LNCaP clone FGC (cell line): ENCODE measurements around the gene VAMP4.

Experiments
- DNase-seq: peaks from one replicate; pipeline ENCODE4 v3.0.0-alpha.2; 2011; ENCODE audit warnings: low read depth
- H3K4me3 ChIP-seq: 2 replicates; pipeline ENCODE4 v1.5.1; 2011; ENCODE audit warnings: mild to moderate bottlenecking, low read depth, low read length, control low read depth
- TF ChIP-seq, protein P1 (sequence below): IDR thresholded peaks from 2 replicates; pipeline ENCODE4 v1.5.1; 2012; ENCODE audit warnings: mild to moderate bottlenecking; ENCODE audit not compliant: control insufficient read depth, insufficient read depth; ENCODE audit errors: extremely low read depth

Gene VAMP4

DNA sequence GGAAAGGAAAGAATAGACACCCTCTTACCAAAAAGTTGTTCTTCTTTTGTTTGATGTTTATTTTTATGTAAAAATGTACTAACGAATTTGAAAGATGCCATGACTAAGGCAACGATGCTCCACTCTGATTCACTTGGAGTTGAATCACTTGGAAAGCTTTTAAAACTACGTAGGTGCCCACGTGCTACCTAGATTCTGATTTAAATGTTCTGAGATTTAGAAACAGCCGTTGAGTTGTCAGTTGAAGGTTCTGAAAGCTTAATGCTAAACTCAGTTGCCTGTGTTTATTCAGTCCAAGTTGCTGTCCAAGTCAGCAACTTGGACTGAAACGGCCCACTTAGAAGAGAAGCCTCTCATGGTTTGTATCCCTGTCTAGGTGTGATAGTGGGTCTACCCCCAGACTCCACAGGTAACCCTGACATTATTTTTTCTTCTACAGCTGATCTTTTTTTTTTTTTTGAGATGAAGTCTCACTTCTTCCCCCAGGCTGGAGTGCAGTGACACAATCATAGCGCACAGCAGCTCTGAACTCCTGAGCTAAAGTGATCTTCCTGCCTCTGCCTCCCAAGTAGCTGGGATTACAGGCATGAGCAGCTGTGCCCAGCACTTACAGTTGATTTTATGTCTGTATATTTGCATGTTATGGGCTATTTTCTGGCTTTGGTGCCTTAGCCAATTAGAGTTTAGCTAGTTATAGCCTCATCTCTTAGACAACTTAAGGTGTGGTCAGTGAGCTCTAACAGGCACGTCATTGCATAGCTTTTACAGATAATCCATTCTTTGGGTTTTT lies 1.4 kb upstream of the VAMP4 start:
- peak overlapping the region; percentile 83 for H3K4me3 ChIP-seq
- no peak for DNase-seq
- TF ChIP-seq, protein P1, sequence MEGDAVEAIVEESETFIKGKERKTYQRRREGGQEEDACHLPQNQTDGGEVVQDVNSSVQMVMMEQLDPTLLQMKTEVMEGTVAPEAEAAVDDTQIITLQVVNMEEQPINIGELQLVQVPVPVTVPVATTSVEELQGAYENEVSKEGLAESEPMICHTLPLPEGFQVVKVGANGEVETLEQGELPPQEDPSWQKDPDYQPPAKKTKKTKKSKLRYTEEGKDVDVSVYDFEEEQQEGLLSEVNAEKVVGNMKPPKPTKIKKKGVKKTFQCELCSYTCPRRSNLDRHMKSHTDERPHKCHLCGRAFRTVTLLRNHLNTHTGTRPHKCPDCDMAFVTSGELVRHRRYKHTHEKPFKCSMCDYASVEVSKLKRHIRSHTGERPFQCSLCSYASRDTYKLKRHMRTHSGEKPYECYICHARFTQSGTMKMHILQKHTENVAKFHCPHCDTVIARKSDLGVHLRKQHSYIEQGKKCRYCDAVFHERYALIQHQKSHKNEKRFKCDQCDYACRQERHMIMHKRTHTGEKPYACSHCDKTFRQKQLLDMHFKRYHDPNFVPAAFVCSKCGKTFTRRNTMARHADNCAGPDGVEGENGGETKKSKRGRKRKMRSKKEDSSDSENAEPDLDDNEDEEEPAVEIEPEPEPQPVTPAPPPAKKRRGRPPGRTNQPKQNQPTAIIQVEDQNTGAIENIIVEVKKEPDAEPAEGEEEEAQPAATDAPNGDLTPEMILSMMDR: no peak

DNA sequence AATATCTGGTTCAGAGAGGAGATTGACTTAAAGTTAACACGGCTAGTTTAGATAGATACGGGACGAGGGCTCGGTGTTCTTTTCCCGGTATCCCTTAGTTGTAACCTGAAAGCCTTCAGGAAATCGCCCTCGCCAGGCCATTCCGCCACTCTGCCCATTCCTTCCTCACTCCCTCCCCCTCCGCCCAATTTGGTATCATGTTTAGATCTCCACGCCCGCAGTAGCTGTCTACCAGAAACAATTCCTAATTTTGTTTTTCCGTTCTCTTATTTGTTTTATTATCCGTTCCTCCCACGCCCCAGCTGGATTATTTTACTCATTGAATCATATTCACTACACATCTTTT lies 685 bp upstream of the VAMP4 start:
- TF ChIP-seq, protein P1: no peak
- peak; percentile 13 for DNase-seq
- H3K4me3 ChIP-seq: peak overlapping the region; percentile 83

DNA sequence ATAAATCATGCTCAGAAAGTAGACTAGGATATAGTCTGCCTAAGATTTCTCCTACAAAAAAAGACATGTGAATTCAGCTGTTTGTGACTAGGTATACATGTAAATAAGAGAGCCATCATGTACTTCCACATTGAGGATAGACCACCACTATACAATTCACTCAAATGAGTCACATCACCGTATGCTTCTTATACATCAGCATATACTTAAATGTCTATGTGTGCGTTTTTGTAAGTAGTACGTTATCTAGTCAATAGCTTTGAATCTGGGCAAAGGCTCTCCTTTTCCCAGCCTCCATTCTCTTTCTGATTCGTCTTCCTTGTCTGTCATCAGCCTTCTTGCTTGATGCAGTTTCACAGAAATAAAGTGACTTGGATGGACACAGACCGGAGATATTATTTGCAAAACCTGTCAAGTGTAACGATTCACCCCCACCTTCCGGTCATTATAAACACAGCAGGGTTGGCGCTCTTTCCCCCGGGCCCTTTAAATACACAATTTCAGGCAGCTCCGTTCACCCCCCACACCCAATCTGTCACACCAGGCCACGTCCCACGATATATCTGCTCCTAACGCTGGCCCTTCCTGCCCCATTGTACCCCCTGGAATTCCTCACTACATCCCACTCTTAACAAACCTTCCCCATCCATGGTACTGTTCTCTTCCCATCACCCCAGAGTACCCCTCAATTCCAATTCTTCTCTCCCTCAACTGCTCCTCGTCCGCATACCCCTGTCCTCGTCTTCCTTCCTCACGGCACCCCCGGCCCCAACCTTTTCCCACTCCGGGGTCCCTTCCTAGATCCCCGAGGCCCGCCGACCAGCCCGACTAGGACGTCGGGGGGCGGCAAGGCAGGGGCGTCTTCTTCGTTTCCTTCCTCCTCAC lies 636 bp downstream of the VAMP4 start:
- peak; percentile 19 for DNase-seq
- TF ChIP-seq, protein P1: peak; percentile 12; the same call in 1 of the 2 replicates
- peak overlapping the region; percentile 83 for H3K4me3 ChIP-seq

DNA sequence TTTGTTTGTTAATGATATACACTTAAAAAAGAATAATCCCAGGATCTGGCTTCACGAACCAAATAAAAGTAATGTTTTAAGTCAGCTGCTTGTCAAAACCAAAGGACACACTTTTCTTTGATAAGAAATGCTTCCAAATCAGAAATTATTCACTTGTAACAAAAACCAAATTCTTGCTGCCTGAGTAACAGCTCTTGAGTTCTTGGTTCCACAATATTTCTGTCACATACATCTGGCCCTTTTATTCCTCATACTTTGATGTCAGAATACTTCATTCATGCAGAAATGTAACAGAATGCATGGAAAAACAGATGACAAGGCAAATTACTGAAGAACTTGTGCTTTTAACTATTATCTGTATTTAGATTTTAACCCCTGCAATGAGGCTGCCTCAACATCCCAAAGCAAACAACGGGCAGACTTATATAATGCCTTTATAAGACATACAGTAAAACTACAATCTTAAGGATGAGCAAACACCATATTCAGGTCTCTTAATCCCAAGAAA lies 1.5 kb downstream of the VAMP4 start:
- TF ChIP-seq, protein P1: no peak
- H3K4me3 ChIP-seq: peak overlapping the region; percentile 83; the same call in 1 of the 2 replicates
- no peak for DNase-seq

DNA sequence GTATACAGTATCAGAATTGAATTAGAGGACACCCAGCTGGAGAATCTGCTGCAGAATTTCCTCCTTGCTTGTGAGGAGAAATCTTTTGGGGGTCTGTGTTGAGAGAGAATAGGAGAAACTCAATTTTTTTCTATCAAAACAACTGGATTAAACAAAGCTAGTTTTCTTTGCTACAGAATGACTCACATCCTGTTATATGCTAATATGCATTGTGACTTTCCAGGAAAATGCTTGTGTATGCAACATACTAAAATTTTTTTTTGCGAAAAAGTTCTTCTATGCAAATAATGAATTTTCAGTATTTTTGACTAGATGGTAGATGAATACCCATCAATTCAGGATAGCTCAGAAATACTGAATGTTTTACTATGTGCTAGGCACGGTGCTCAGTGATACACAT lies 2.2 kb downstream of the VAMP4 start:
- H3K4me3 ChIP-seq: no peak overlapping the region
- TF ChIP-seq, protein P1: no peak
- DNase-seq: no peak

DNA sequence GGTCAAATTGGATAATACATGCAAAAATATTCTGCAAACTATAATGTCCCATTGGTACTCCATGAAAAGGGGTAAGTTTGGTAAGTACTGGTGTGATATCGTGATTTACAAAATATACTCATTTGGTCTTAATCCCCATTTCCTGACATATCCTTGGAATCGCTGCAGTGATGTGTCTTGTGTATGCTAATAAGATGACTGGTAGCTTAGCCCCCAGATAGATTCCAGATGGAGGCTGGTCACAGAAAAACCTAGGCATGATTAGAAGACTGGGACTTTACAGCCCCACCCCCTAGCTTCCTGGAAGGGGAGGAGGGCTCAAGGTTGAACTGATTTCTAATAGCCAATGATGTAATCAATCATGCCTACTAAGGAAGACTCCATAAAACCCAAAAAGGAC lies 3.0 kb downstream of the VAMP4 start:
- TF ChIP-seq, protein P1: no peak
- H3K4me3 ChIP-seq: no peak overlapping the region
- DNase-seq: no peak
